T-helper 22 cell (primary cell): Measurements from ENCODE around the gene TCTN1.
"Not testable (repeated sequence)": the region's sequence is repeated elsewhere in the genome, so short reads cannot be mapped to it uniquely, and the experiment has no call there.

Source experiments
- DNase-seq: peaks from one replicate; pipeline ENCODE4 v3.0.0-alpha.2; 2020; ENCODE audit warnings: low read depth

The TCTN1 gene

DNA sequence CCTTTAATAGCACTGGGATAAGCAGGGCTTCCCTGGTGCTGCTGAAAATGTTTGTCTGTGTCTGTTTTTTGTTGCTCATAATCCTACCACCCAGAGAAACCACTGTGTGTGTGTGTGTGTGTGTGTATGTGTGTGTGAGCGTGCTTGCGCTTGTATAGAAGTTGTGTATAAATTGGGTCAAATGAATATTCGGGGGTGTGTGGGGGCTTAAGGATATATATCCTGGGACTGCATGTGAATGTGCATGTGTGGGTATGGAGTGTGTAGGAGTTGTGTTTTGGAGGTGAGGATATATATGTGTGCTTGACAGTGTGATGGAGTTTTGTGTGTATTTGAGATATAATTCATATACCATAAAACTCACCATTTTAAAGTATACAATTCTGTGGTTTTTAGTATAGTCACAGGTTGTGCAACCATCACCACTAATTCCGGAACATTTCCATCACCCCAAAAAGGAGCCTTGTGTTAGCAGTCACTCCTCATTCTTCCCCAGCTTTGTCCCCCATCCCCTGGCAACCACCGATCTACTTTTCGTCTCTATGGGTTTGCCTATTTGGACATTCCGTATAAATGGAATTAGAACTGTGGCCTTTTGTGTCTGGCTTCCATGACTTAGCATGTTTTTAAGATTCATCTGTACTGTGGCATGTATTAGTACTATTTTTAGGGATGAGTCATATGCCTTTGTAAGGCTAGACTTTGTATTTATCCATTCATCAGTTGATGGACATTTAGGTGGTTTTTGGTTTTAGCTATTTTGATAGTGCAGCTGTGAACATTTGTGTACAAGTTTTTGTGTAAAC is 25.6 kb downstream of the TCTN1 start:
- no peak for DNase-seq

DNA sequence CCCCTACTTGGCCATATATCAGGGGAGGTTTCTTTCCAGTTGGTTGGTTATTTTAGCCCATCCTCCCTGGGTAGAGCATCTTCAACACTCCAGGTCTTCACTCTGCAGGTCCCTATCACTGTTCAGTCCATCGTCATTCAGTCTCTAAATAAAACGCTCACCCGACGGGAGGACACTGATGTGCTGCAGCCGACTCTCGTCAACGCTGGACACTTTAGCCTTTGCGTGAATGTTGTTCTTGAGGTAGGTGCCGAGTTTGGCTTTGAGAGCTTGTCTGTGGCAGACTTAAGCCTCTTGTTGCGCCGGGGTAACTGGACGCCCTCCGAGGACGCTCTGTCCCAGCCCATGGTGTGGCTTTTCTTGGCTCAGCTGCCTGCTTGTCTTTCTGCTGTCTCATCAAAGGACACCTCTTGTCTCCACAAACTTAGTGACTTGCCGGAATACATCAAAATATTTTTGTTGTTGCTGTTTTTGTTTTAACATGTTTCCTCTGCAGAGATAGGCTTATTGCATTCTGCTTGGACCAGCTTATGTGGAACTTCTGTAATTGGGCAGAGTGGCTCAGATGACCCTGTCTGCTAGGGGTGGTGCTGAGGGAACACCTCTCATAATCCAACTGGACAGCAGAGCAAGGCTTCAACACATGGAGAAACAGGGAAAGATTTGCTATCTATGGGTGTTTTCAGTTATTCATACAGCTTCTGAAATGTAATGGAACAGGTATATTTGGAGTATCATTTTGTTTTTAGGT is 26.5 kb downstream of the TCTN1 start:
- DNase-seq, result no peak

- no peak for DNase-seq
These were observed 27.6 kb downstream of the TCTN1 start for GRCh38 chr12:110641521-110641920.

DNA sequence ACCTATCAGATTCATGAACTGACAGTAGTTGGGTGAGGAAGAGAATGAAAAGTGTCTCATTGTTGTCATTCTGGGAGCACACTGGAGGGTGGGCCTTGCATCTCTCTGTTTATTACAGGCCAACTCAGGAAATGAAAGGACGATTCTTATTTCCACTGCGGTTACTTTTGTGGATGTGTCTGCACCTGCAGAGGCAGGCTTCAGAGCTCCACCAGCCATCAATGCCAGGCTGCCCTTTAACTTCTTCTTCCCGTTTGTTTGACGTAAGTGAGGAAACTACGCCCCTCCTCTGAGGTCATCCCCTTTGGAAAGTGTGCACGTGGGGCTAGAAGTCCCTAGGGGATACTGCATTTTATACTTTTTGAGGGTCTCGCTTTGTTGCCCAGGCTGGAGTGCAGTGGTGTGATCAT is 33.7 kb downstream of the TCTN1 start:
- no peak for DNase-seq

DNA sequence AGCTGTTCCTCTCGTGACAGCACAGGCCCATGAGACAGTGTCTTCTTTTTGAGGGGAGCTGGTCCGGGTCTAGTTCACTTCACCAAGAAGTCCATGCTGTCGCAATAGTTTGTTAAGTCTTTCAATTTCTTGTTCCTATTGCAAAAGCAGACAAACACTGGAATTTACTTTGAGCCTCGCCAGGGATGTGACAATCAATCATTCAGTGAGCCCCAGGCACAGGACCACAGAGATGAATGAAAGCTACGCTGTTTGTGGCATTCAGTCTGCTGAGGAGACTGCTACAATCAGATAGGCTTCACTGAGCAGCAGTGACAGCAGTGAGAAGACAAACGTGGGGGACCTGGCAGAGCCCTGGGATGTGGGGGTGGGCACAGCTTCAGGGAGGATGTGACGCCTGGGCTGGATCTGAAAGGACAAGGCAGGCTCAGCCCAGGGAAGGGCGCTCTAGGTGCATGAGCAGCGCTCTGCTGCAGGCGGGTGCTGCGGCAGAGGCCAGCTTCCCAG is 35.5 kb downstream of the TCTN1 start:
- no peak for DNase-seq

DNA sequence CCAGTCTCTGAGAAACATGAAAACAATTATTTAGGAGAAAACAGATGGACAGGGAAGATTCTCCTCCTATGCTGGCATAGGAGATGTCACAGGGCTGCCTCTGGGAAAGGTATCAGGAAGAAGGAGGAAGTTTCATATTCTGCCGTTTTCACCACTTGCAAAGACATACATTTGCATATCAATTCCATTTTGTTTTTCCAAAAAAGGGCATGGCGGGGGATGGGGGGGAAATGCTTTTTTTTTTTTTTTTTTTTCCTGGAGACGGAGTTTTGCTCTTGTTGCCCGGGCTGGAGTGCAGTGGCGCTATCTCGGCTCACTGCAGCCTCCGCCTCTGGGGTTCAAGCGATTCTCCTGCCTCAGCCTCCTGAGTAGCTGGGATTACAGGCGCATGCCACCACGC is 40.3 kb downstream of the TCTN1 start:
- DNase-seq, result not testable (repeated sequence)

GRCh38 chr12:110656071-110656655 is 42.2 kb downstream of the TCTN1 start:
- DNase-seq, result no peak

GRCh38 chr12:110657747-110658146 is 43.8 kb downstream of the TCTN1 start:
- no peak for DNase-seq

DNA sequence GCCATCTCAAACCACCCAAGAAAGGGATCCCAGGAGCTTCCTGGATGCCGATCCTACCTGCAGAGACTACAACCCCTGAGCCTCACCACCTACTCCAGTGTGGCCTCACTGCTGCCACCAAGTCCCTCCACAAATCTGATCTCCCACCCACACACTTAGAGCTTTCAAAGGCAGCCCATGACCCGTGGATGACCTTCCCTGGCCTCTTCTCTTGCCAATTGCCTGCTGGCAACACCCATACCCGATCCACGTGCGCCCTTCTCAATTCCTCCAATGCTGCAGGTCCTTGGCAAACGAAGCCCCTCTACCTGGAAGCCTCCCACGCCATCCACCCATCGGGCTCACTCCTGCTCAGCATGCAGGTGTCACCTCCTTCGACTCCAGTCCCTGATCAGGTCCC is 44.3 kb downstream of the TCTN1 start:
- no peak for DNase-seq

GRCh38 chr12:110658878-110659277 is 44.9 kb downstream of the TCTN1 start:
- no peak for DNase-seq

GRCh38 chr12:110661337-110661972 is 47.5 kb downstream of the TCTN1 start:
- DNase-seq, result no peak

DNA sequence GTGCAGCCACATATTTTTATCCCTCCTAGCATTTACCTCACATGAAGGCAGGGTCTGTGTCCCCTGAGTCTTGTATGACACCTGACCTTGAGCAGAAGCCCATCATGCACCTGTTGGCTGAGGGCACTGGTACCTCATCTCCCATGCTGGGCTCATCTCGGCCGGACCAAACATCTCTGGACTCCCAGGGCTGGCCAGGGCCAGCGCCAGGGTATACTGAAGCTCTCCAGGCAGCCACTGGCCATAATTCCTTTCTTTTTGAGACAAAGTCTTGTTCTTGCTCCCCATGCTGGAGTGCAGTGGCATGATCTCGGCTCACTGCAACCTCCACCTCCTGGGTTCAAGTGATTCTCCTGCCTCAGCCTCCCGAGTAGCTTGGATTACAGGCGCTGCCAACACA is 53.0 kb downstream of the TCTN1 start:
- DNase-seq, result no peak

DNA sequence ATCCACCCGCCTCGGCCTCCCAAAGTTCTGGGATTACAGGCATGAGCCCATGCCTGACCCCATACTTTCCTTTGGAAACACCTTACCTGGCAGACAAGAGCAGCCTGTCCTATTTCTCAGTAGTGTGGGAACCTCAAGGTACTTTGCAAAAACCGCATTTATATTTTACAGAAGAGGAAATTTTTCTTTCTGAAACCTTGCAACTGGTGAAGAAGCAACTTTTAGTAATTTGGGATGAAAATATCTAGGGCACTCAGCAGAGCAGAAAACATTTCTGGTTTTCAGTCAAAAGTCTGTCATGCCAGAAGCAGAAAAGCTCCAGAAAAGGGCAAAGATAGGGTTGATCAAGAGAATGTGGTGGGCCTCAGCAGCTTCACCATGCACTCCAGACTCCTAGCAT is 53.7 kb downstream of the TCTN1 start:
- DNase-seq, result no peak

DNA sequence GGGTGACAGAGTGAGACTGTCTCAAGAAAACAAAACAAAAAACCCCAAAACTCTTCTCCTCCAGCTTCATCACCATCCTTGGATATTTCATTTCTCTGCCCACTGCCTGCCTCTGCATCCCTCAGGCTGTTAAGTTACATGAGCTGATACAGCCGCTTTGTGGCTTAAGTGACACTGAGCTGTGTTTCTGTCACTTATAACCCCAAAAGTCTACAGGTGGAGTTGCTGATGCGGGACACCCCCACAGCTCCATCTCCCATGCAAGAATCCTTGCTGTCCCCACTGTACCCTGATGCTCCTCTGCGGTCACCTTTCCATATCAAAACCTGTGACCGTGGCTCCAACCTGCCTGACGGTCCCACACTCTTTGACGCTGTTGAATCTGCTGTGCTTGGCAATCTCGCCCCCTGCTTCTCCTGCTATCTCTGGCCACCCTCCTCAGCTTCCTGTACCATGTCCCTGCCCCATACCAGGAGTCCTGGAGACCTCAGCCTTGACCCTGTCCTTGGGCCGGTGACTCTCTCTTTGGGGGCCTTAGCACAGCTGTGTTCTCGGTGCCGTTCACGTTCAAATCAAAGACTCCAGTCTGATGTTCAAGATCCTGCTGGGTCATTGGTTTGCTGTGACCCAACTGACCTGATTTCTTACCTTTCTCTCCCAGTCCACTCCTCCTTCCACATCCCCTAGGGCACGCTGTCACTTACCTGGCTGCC is 54.7 kb downstream of the TCTN1 start:
- no peak for DNase-seq

DNA sequence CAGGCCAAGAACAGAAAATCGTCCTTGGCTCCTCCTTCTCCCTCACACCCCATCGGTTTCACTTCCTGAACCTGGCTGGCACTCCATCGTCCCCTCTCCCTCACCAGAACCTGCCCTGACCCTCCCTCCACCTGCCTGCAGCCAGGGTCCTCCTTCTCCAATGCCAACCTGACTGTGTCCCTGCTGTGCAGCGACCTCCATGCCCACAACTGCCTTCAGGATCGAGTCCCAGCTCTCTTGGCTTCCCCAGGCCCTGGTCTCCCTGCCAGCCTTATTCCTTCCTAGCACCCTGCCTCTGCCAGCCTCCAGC is 55.2 kb downstream of the TCTN1 start:
- no peak for DNase-seq

DNA sequence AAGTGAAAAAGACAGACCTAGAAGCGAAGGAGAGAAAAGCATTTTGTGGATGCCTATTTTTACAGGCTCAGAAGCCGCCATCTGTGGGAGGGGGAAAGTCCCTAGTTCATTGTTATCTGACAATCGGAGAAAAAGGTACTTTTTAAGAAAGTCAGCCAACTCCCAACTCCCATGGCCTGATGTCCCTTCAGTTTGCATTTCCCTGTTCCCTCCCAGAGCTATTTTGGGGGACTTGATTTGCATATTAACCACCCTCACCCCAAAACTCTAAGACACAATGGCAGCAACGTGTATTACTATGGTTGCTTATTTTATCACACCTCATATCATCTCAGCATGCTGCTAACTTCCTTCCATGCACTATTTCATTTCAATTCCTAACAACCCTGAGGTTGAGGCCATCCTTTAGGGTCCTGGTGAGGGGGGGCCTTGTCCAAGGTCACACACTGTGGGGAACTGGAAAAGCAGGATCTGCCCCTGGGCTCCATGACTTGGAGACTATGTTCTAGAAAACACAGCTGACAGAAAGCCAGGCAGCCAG is 56.3 kb downstream of the TCTN1 start:
- DNase-seq, result no peak

DNA sequence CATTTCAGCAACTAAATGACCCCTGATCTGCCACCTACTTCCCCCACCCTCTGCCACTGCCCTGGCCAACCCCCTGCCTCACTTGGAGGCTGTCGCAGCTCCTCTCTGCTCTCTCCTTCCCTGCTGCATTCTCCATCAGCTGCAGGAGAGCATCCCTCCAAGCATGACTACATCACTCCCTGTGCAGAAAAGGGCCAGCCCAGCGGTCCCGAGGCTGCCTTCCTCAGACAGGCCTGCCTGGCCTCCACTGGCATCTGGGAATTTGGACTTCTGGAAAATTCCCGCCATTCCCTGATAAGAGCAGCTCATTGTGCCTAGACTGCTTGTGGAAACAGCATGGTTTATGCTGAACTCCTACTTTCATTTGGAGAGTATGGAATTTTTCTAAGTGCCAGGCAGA is 62.2 kb downstream of the TCTN1 start:
- DNase-seq, result no peak

- DNase-seq, result no peak
These were observed 63.4 kb downstream of the TCTN1 start for GRCh38 chr12:110677206-110677911.

DNA sequence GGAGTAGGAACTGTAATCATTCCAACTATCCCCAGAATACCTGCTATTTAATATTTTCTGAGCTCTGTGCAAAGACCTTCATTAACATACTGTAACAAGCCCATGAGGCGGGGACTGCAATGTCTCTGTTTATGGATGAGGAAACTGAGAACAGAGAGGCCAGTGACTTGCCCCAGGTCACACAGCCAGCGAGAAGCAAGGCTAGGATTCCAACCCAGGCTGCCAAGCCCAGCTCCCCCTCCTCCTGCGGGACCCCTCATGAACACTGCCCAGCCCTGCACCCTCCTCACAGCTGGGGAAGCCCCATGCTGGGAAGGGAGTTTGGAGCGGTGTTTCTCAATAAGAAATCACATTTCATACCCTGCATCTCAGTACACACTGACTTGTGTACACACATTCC is 64.1 kb downstream of the TCTN1 start:
- no peak for DNase-seq

DNA sequence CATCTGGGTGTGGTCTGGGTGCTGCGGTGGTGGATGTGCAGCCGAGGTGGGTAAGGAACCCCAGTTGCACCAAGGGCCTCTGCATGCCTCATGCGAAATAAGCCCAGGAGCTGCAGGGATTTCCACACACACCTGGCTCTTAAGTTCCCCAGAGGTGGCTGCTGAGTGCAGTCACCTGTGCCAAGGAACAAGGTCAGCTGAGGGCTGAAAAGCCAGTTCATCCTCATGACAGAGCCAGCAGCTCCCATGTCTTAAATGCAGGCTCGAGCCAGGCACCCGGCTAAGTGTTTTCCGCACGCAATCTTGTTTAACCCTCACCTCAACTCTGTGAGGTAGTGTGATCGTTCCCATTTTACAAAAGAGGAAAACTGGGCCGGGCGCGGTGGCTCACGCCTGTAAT is 65.3 kb downstream of the TCTN1 start:
- DNase-seq, result no peak

GRCh38 chr12:110680032-110680431 is 66.1 kb downstream of the TCTN1 start:
- no peak for DNase-seq
